H1 (cell line): Measurements from ENCODE around the gene CHD9. TPM values are rescaled to one million over a fixed set of nuclear protein-coding genes. Genes with fewer than 3 reads are reported as not detected.

Source experiments
- CTCF ChIA-PET: fragments of 300-600 bp; sonication (Branson Sonifier 250); formaldehyde crosslinking; loops from one replicate; lab custom pipeline; 2021; ENCODE audit not compliant: partially characterized antibody; lab: Charles Lee
- POLR2A ChIA-PET: fragments of 300-600 bp; sonication (Branson Sonifier 250); formaldehyde crosslinking; loops from one replicate; lab custom pipeline; 2021; ENCODE audit warnings: inconsistent platforms; ENCODE audit not compliant: partially characterized antibody; lab: Charles Lee
- DNase-seq, 2 experiments: peaks; one replicate each; pipeline versions ENCODE4 v3.0.0 to v3.0.0-alpha.2; 2010 to 2022; ENCODE audit warnings: low spot score in 2 of 2, low read depth in 1 of 2, mixed read lengths in 1 of 2
- FAIRE-seq: peaks from 2 replicates; lab custom pipeline; 2011; peaks lifted over from hg19 to GRCh38; lab: Jason Lieb, UNC
- H2AFZ ChIP-seq: 2 replicates; pipeline ENCODE4 v1.8.1; 2012; ENCODE audit warnings: low read length, inconsistent platforms
- H2AK5ac ChIP-seq: 2 replicates; pipeline ENCODE4 v1.6.1; 2013; ENCODE audit warnings: low read depth, low read length
- H2BK120ac ChIP-seq: replicated peaks from 2 replicates; pipeline ENCODE3; 2013; ENCODE audit warnings: low read depth, low read length, inconsistent platforms
- H2BK12ac ChIP-seq: 2 replicates; pipeline ENCODE4 v1.6.1; 2013; ENCODE audit warnings: low read depth, low read length
- H2BK15ac ChIP-seq: 2 replicates; pipeline ENCODE4 v1.6.1; 2013; ENCODE audit warnings: low read length
- H2BK20ac ChIP-seq: 2 replicates; pipeline ENCODE4 v1.6.1; 2013; ENCODE audit warnings: low read length
- H2BK5ac ChIP-seq: 2 replicates; pipeline ENCODE4 v1.6.1; 2013; ENCODE audit warnings: low read depth, low read length
- H3K14ac ChIP-seq: 2 replicates; pipeline ENCODE4 v1.6.1; 2013; ENCODE audit warnings: inconsistent platforms; ENCODE audit not compliant: insufficient read length
- H3K18ac ChIP-seq: 2 replicates; pipeline ENCODE4 v1.6.1; 2013; ENCODE audit warnings: low read length; ENCODE audit errors: extremely low read depth
- H3K23ac ChIP-seq: 2 replicates; pipeline ENCODE4 v1.6.1; 2013; ENCODE audit warnings: inconsistent platforms; ENCODE audit not compliant: insufficient read length
- H3K23me2 ChIP-seq: 2 replicates; pipeline ENCODE4 v1.6.1; 2013; ENCODE audit warnings: low read depth, low read length
- H3K27ac ChIP-seq: 2 replicates; pipeline ENCODE4 v1.6.1; 2011; ENCODE audit warnings: low read depth, low read length, inconsistent platforms
- H3K27me3 ChIP-seq, 4 experiments: replicated peaks in 1 of 4; 1 replicate in 1 of 4; 2 replicates in 3 of 4; pipeline versions ENCODE4 v1.6.1 to v1.8.1; 2011 to 2013; ENCODE audit warnings: low read length in 3 of 4, mild to moderate bottlenecking in 3 of 4, inconsistent platforms in 2 of 4, mixed read lengths in 2 of 4, moderate library complexity in 1 of 4; ENCODE audit not compliant: control insufficient read depth in 3 of 4, insufficient read depth in 3 of 4; ENCODE audit errors: extremely low read depth in 1 of 4
- H3K36me3 ChIP-seq, 4 experiments: 2 replicates each; pipeline versions ENCODE4 v1.6.1 to v1.8.1; 2011 to 2013; ENCODE audit warnings: mild to moderate bottlenecking in 4 of 4, low read length in 3 of 4, moderate library complexity in 2 of 4, control low read depth in 1 of 4, inconsistent platforms in 1 of 4; ENCODE audit not compliant: insufficient read depth in 4 of 4, control insufficient read depth in 2 of 4
- H3K4ac ChIP-seq: replicated peaks from 2 replicates; pipeline ENCODE3; 2013; ENCODE audit warnings: low read length, low read depth, mixed read lengths, inconsistent platforms; ENCODE audit not compliant: insufficient read length
- H3K4me1 ChIP-seq, 4 experiments: replicated peaks in 1 of 4; 1 replicate in 1 of 4; 2 replicates in 3 of 4; pipeline versions ENCODE4 v1.6.1 to v1.8.1; 2011 to 2013; ENCODE audit warnings: low read length in 3 of 4, inconsistent platforms in 2 of 4, mixed read lengths in 1 of 4; ENCODE audit not compliant: insufficient read depth in 4 of 4, control insufficient read depth in 3 of 4
- H3K4me2 ChIP-seq, 2 experiments: 2 replicates each; pipeline versions ENCODE4 v1.6.1 to v1.8.1; 2011 to 2013; ENCODE audit warnings: low read depth in 2 of 2, low read length in 2 of 2, control low read depth in 1 of 2, inconsistent platforms in 1 of 2, mild to moderate bottlenecking in 1 of 2; ENCODE audit not compliant: insufficient read depth in 1 of 2
- H3K4me3 ChIP-seq, 4 experiments: fragments of 200-600, 300-600 bp in 1 of 4; sonication (generic), shearing (Covaris generic), sonication (Bioruptor Twin) in 1 of 4; 2 replicates each; pipeline versions ENCODE4 v1.5.1 to v1.8.1; 2011 to 2016; ENCODE audit warnings: low read length in 4 of 4, low read depth in 3 of 4, control low read depth in 2 of 4, inconsistent platforms in 2 of 4, mild to moderate bottlenecking in 2 of 4, mixed read lengths in 1 of 4, moderate library complexity in 1 of 4; ENCODE audit not compliant: insufficient read depth in 2 of 4; ENCODE audit errors: extremely low read depth in 1 of 4
- H3K56ac ChIP-seq: replicated peaks from 2 replicates; pipeline ENCODE3; 2013; ENCODE audit warnings: low read depth, mild to moderate bottlenecking, mixed read lengths, low read length, inconsistent platforms; ENCODE audit not compliant: insufficient read length
- H3K79me1 ChIP-seq: 2 replicates; pipeline ENCODE4 v1.6.1; 2013; ENCODE audit warnings: low read depth, low read length, control low read depth
- H3K79me2 ChIP-seq, 2 experiments: 2 replicates each; pipeline versions ENCODE4 v1.6.1 to v1.8.1; 2012 to 2013; ENCODE audit warnings: low read length in 2 of 2, mild to moderate bottlenecking in 2 of 2, inconsistent platforms in 1 of 2; ENCODE audit not compliant: insufficient read depth in 2 of 2, control insufficient read depth in 1 of 2
- H3K9ac ChIP-seq, 4 experiments: replicated peaks in 1 of 4; 1 replicate in 1 of 4; 2 replicates in 3 of 4; pipeline versions ENCODE4 v1.6.1 to v1.8.1; 2011 to 2013; ENCODE audit warnings: low read depth in 3 of 4, low read length in 3 of 4, control low read depth in 2 of 4, mild to moderate bottlenecking in 2 of 4, moderate library complexity in 2 of 4, inconsistent platforms in 1 of 4; ENCODE audit errors: extremely low read depth in 1 of 4
- H3K9me3 ChIP-seq, 2 experiments: 2 replicates each; pipeline versions ENCODE4 v1.6.1 to v1.8.1; 2012 to 2013; ENCODE audit warnings: mild to moderate bottlenecking in 2 of 2, moderate library complexity in 2 of 2, control low read depth in 1 of 2, inconsistent platforms in 1 of 2, low read depth in 1 of 2, low read length in 1 of 2, mixed read lengths in 1 of 2; ENCODE audit not compliant: insufficient read depth in 2 of 2
- H4K20me1 ChIP-seq, 2 experiments: replicated peaks in 1 of 2; 2 replicates each; pipeline versions ENCODE3 to v1.8.1; 2011 to 2013; ENCODE audit warnings: inconsistent platforms in 2 of 2, low read length in 2 of 2, mild to moderate bottlenecking in 1 of 2; ENCODE audit not compliant: insufficient read depth in 2 of 2, control insufficient read depth in 1 of 2
- H4K5ac ChIP-seq: 2 replicates; pipeline ENCODE4 v1.6.1; 2013; ENCODE audit warnings: low read length, low read depth, mixed read lengths, inconsistent platforms; ENCODE audit not compliant: insufficient read length
- H4K8ac ChIP-seq: 2 replicates; pipeline ENCODE4 v1.8.0; 2013; ENCODE audit warnings: mild to moderate bottlenecking, moderate library complexity, low read length, inconsistent platforms; ENCODE audit not compliant: insufficient read depth; ENCODE audit errors: extremely low read depth
- H4K91ac ChIP-seq: replicated peaks from 2 replicates; pipeline ENCODE3; 2013; ENCODE audit warnings: low read length, mixed read lengths, inconsistent platforms; ENCODE audit not compliant: insufficient read length
- ATF2 ChIP-seq: IDR thresholded peaks from 2 replicates; pipeline ENCODE4 v1.6.1; 2012; ENCODE audit warnings: low read length, inconsistent platforms
- CBX8 ChIP-seq: fragments of 300-800, 300-1000 bp; sonication (generic); IDR thresholded peaks from 2 replicates; pipeline ENCODE4 v1.7.1; 2016; ENCODE audit warnings: low read depth, low read length, borderline replicate concordance
- CHD2 ChIP-seq: IDR thresholded peaks from 2 replicates; pipeline ENCODE4 v1.6.1; 2012; ENCODE audit warnings: low read length, improper control_type of control experiment
- HDAC6 ChIP-seq: IDR thresholded peaks from one replicate; pipeline ENCODE4 v1.7.1; 2012; ENCODE audit warnings: low read depth, mild to moderate bottlenecking, inconsistent platforms, low read length, moderate library complexity
- JUN ChIP-seq: IDR thresholded peaks from 2 replicates; pipeline ENCODE4 v1.6.1; 2011; ENCODE audit warnings: low read depth, mild to moderate bottlenecking, improper control_type of control experiment, low read length
- MAX ChIP-seq: IDR thresholded peaks from 2 replicates; pipeline ENCODE4 v1.6.1; 2012; ENCODE audit warnings: inconsistent platforms
- RAD21 ChIP-seq, 2 experiments: IDR thresholded peaks in 1 of 2; conservative IDR thresholded peaks in 1 of 2; 2 replicates each; pipeline ENCODE4 v1.6.1; 2011; ENCODE audit warnings: low read depth in 2 of 2, low read length in 2 of 2, improper control_type of control experiment in 1 of 2, inconsistent platforms in 1 of 2, mild to moderate bottlenecking in 1 of 2, moderate library complexity in 1 of 2
- RXRA ChIP-seq: IDR thresholded peaks from 2 replicates; pipeline ENCODE4 v1.6.1; 2011; ENCODE audit warnings: low read depth, mild to moderate bottlenecking, low read length, moderate library complexity; ENCODE audit not compliant: insufficient read depth
- SRF ChIP-seq: IDR thresholded peaks from 2 replicates; pipeline ENCODE4 v1.6.1; 2011; ENCODE audit warnings: mild to moderate bottlenecking, low read depth, low read length, moderate library complexity
- TEAD4 ChIP-seq: IDR thresholded peaks from 2 replicates; pipeline ENCODE4 v1.6.1; 2012; ENCODE audit warnings: low read depth, low read length, inconsistent platforms, mixed read lengths
- WGBS, 2 experiments: shearing (Covaris generic) in 1 of 2; methylation state at CpG; one replicate each; pipeline versions ENCODE4 v1.1.6 to v1.1.7; 2013 to 2015; ENCODE audit warnings: low lambda C conversion rate in 2 of 2, mixed read lengths in 2 of 2, inconsistent platforms in 1 of 2, low coverage in 1 of 2, missing lambda C conversion rate in 1 of 2; ENCODE audit not compliant: insufficient replicate concordance in 2 of 2, insufficient coverage in 1 of 2, insufficient read length in 1 of 2; ENCODE audit errors: extremely low coverage in 1 of 2, missing lambda C conversion rate in 1 of 2; 5-methylcytosine and 5-hydroxymethylcytosine counted together
- polyA plus RNA-seq, 7 experiments: library from polyadenylated mRNA; depleted of rRNA in 3 of 7; stranded (reverse) in 5 of 7; unstranded in 2 of 7; fragments of >200 nt in 5 of 7; fragments of 200-250 nt in 2 of 7; gene quantifications; 1 replicate in 5 of 7; 2 replicates in 1 of 7; 4 replicates in 1 of 7; pipeline versions ENCODE4 v1.2.1 to v1.2.3, GENCODE V29; 2011 to 2013; ENCODE audit warnings: missing spikeins in 2 of 7, mixed read lengths in 2 of 7
- total RNA-seq: library from RNA; stranded (reverse); fragmentation: NEBNext Ultra II Directional; extraction: Animal tissue kit (Norgen Biotek cat#: 25700); gene quantifications from 2 replicates; pipeline ENCODE4 v1.2.1, GENCODE V29; 2021

CHD9 gene
- total and polyA plus RNA-seq, 2 of the 8 experiments (the other 6 are each of a cell fraction or from before 2014, with no cell fraction given), result 9.9 to 32.4 TPM

- Histone ChIP-seq H3K23me2 (peaks cover 14% of the 10 kb centered on the region), H3K27ac (no peak overlapping the region), H2BK12ac (no peak overlapping the region), H2AFZ (no peak overlapping the region), H3K4me2 (no peak overlapping the region), H3K4me1 (peaks cover 0 to 15% (median 14%) of the 10 kb centered on the region in 4 experiments; a peak in 6 of 7 replicates), H4K91ac (no peak overlapping the region), H3K9me3 (peaks cover 4 to 8% of the 10 kb centered on the region in 2 experiments), H3K79me1 (no peaks in the 10 kb centered on the region), H2AK5ac (no peak overlapping the region), H2BK5ac (no peak overlapping the region), H3K56ac (no peak overlapping the region), H3K18ac (no peak overlapping the region), H4K8ac (no peak overlapping the region), H3K23ac (no peak overlapping the region), H2BK15ac (no peak overlapping the region), H3K9ac (no peak overlapping the region), H2BK120ac (no peak overlapping the region), H4K5ac (no peak overlapping the region), H3K4me3 (no peak overlapping the region), H2BK20ac (no peak overlapping the region), H3K36me3 (no peaks in the 10 kb centered on the region), H3K14ac (no peak overlapping the region), H3K79me2 (peaks cover 0 to 5% of the 10 kb centered on the region in 2 experiments; a peak in 2 of 4 replicates), H3K4ac (no peak overlapping the region), H4K20me1 (no peaks in the 10 kb centered on the region), H3K27me3 (no peaks in the 10 kb centered on the region; a peak in 1 of 7 replicates)
- no peak for FAIRE-seq
- ChIA-PET CTCF (interaction anchor here (0.6 to 1.2 kb wide), 2 partner anchors 110 to 1014 kb away, joined by 3 to 6 read pairs; no protein-coding TSS in a partner anchor), POLR2A (no interaction called here)
- 94% methylated on average over 4 of the region's 4 CpGs; no CpG with 5 or more reads in 1 of the 2 experiments for WGBS, 2 experiments
- DNase-seq, result no peak
- TF ChIP-seq MAX (no peak), HDAC6 (no peak), SRF (no peak), ATF2 (no peak), JUN (no peak), CHD2 (no peak), RAD21 (IDR thresholded peaks at IDR 0.05 in 1 of 2, conservative IDR thresholded peaks at IDR 0.05 in 1 of 2; ENCODE audit: low read depth in 2 of 2, low read length in 2 of 2) (no peak), TEAD4 (no peak), CBX8 (no peak), RXRA (no peak)
Measured at GRCh38 chr16:53048139-53048915, 6.5 kb upstream of the CHD9 start.
